H1 (cell line): ENCODE data around the gene EIF1AX. TPM values are rescaled to one million over a fixed set of nuclear protein-coding genes. Genes with fewer than 3 reads are reported as not detected.

Experiments used
- CTCF ChIA-PET: fragments of 300-600 bp; sonication (Branson Sonifier 250); formaldehyde crosslinking; loops from one replicate; lab custom pipeline; 2021; ENCODE audit not compliant: partially characterized antibody; lab: Charles Lee
- POLR2A ChIA-PET: fragments of 300-600 bp; sonication (Branson Sonifier 250); formaldehyde crosslinking; loops from one replicate; lab custom pipeline; 2021; ENCODE audit warnings: inconsistent platforms; ENCODE audit not compliant: partially characterized antibody; lab: Charles Lee
- DNase-seq, 2 experiments: peaks; one replicate each; pipeline versions ENCODE4 v3.0.0 to v3.0.0-alpha.2; 2010 to 2022; ENCODE audit warnings: low spot score in 2 of 2, low read depth in 1 of 2, mixed read lengths in 1 of 2
- FAIRE-seq: peaks from 2 replicates; lab custom pipeline; 2011; peaks lifted over from hg19 to GRCh38; lab: Jason Lieb, UNC
- H2AFZ ChIP-seq: 2 replicates; pipeline ENCODE4 v1.8.1; 2012; ENCODE audit warnings: low read length, inconsistent platforms
- H2AK5ac ChIP-seq: 2 replicates; pipeline ENCODE4 v1.6.1; 2013; ENCODE audit warnings: low read depth, low read length
- H2BK120ac ChIP-seq: replicated peaks from 2 replicates; pipeline ENCODE3; 2013; ENCODE audit warnings: low read depth, low read length, inconsistent platforms
- H2BK12ac ChIP-seq: 2 replicates; pipeline ENCODE4 v1.6.1; 2013; ENCODE audit warnings: low read depth, low read length
- H2BK15ac ChIP-seq: 2 replicates; pipeline ENCODE4 v1.6.1; 2013; ENCODE audit warnings: low read length
- H2BK20ac ChIP-seq: 2 replicates; pipeline ENCODE4 v1.6.1; 2013; ENCODE audit warnings: low read length
- H2BK5ac ChIP-seq: 2 replicates; pipeline ENCODE4 v1.6.1; 2013; ENCODE audit warnings: low read depth, low read length
- H3K14ac ChIP-seq: 2 replicates; pipeline ENCODE4 v1.6.1; 2013; ENCODE audit warnings: inconsistent platforms; ENCODE audit not compliant: insufficient read length
- H3K18ac ChIP-seq: 2 replicates; pipeline ENCODE4 v1.6.1; 2013; ENCODE audit warnings: low read length; ENCODE audit errors: extremely low read depth
- H3K23ac ChIP-seq: 2 replicates; pipeline ENCODE4 v1.6.1; 2013; ENCODE audit warnings: inconsistent platforms; ENCODE audit not compliant: insufficient read length
- H3K23me2 ChIP-seq: 2 replicates; pipeline ENCODE4 v1.6.1; 2013; ENCODE audit warnings: low read depth, low read length
- H3K27ac ChIP-seq: 2 replicates; pipeline ENCODE4 v1.6.1; 2011; ENCODE audit warnings: low read depth, low read length, inconsistent platforms
- H3K27me3 ChIP-seq, 4 experiments: replicated peaks in 1 of 4; 1 replicate in 1 of 4; 2 replicates in 3 of 4; pipeline versions ENCODE4 v1.6.1 to v1.8.1; 2011 to 2013; ENCODE audit warnings: low read length in 3 of 4, mild to moderate bottlenecking in 3 of 4, inconsistent platforms in 2 of 4, mixed read lengths in 2 of 4, moderate library complexity in 1 of 4; ENCODE audit not compliant: control insufficient read depth in 3 of 4, insufficient read depth in 3 of 4; ENCODE audit errors: extremely low read depth in 1 of 4
- H3K36me3 ChIP-seq, 4 experiments: 2 replicates each; pipeline versions ENCODE4 v1.6.1 to v1.8.1; 2011 to 2013; ENCODE audit warnings: mild to moderate bottlenecking in 4 of 4, low read length in 3 of 4, moderate library complexity in 2 of 4, control low read depth in 1 of 4, inconsistent platforms in 1 of 4; ENCODE audit not compliant: insufficient read depth in 4 of 4, control insufficient read depth in 2 of 4
- H3K4ac ChIP-seq: replicated peaks from 2 replicates; pipeline ENCODE3; 2013; ENCODE audit warnings: low read length, low read depth, mixed read lengths, inconsistent platforms; ENCODE audit not compliant: insufficient read length
- H3K4me1 ChIP-seq, 4 experiments: replicated peaks in 1 of 4; 1 replicate in 1 of 4; 2 replicates in 3 of 4; pipeline versions ENCODE4 v1.6.1 to v1.8.1; 2011 to 2013; ENCODE audit warnings: low read length in 3 of 4, inconsistent platforms in 2 of 4, mixed read lengths in 1 of 4; ENCODE audit not compliant: insufficient read depth in 4 of 4, control insufficient read depth in 3 of 4
- H3K4me2 ChIP-seq, 2 experiments: 2 replicates each; pipeline versions ENCODE4 v1.6.1 to v1.8.1; 2011 to 2013; ENCODE audit warnings: low read depth in 2 of 2, low read length in 2 of 2, control low read depth in 1 of 2, inconsistent platforms in 1 of 2, mild to moderate bottlenecking in 1 of 2; ENCODE audit not compliant: insufficient read depth in 1 of 2
- H3K4me3 ChIP-seq, 4 experiments: fragments of 200-600, 300-600 bp in 1 of 4; sonication (generic), shearing (Covaris generic), sonication (Bioruptor Twin) in 1 of 4; 2 replicates each; pipeline versions ENCODE4 v1.5.1 to v1.8.1; 2011 to 2016; ENCODE audit warnings: low read length in 4 of 4, low read depth in 3 of 4, control low read depth in 2 of 4, inconsistent platforms in 2 of 4, mild to moderate bottlenecking in 2 of 4, mixed read lengths in 1 of 4, moderate library complexity in 1 of 4; ENCODE audit not compliant: insufficient read depth in 2 of 4; ENCODE audit errors: extremely low read depth in 1 of 4
- H3K56ac ChIP-seq: replicated peaks from 2 replicates; pipeline ENCODE3; 2013; ENCODE audit warnings: low read depth, mild to moderate bottlenecking, mixed read lengths, low read length, inconsistent platforms; ENCODE audit not compliant: insufficient read length
- H3K79me1 ChIP-seq: 2 replicates; pipeline ENCODE4 v1.6.1; 2013; ENCODE audit warnings: low read depth, low read length, control low read depth
- H3K79me2 ChIP-seq, 2 experiments: 2 replicates each; pipeline versions ENCODE4 v1.6.1 to v1.8.1; 2012 to 2013; ENCODE audit warnings: low read length in 2 of 2, mild to moderate bottlenecking in 2 of 2, inconsistent platforms in 1 of 2; ENCODE audit not compliant: insufficient read depth in 2 of 2, control insufficient read depth in 1 of 2
- H3K9ac ChIP-seq, 4 experiments: replicated peaks in 1 of 4; 1 replicate in 1 of 4; 2 replicates in 3 of 4; pipeline versions ENCODE4 v1.6.1 to v1.8.1; 2011 to 2013; ENCODE audit warnings: low read depth in 3 of 4, low read length in 3 of 4, control low read depth in 2 of 4, mild to moderate bottlenecking in 2 of 4, moderate library complexity in 2 of 4, inconsistent platforms in 1 of 4; ENCODE audit errors: extremely low read depth in 1 of 4
- H3K9me3 ChIP-seq, 2 experiments: 2 replicates each; pipeline versions ENCODE4 v1.6.1 to v1.8.1; 2012 to 2013; ENCODE audit warnings: mild to moderate bottlenecking in 2 of 2, moderate library complexity in 2 of 2, control low read depth in 1 of 2, inconsistent platforms in 1 of 2, low read depth in 1 of 2, low read length in 1 of 2, mixed read lengths in 1 of 2; ENCODE audit not compliant: insufficient read depth in 2 of 2
- H4K20me1 ChIP-seq, 2 experiments: replicated peaks in 1 of 2; 2 replicates each; pipeline versions ENCODE3 to v1.8.1; 2011 to 2013; ENCODE audit warnings: inconsistent platforms in 2 of 2, low read length in 2 of 2, mild to moderate bottlenecking in 1 of 2; ENCODE audit not compliant: insufficient read depth in 2 of 2, control insufficient read depth in 1 of 2
- H4K5ac ChIP-seq: 2 replicates; pipeline ENCODE4 v1.6.1; 2013; ENCODE audit warnings: low read length, low read depth, mixed read lengths, inconsistent platforms; ENCODE audit not compliant: insufficient read length
- H4K8ac ChIP-seq: 2 replicates; pipeline ENCODE4 v1.8.0; 2013; ENCODE audit warnings: mild to moderate bottlenecking, moderate library complexity, low read length, inconsistent platforms; ENCODE audit not compliant: insufficient read depth; ENCODE audit errors: extremely low read depth
- H4K91ac ChIP-seq: replicated peaks from 2 replicates; pipeline ENCODE3; 2013; ENCODE audit warnings: low read length, mixed read lengths, inconsistent platforms; ENCODE audit not compliant: insufficient read length
- CBX8 ChIP-seq: fragments of 300-800, 300-1000 bp; sonication (generic); IDR thresholded peaks from 2 replicates; pipeline ENCODE4 v1.7.1; 2016; ENCODE audit warnings: low read depth, low read length, borderline replicate concordance
- HDAC2 ChIP-seq, 2 experiments: fragments of 300-600 bp in 1 of 2; sonication (generic) in 1 of 2; IDR thresholded peaks; 2 replicates each; pipeline ENCODE4 v1.6.1; 2011 to 2012; ENCODE audit warnings: low read depth in 2 of 2, low read length in 2 of 2, mild to moderate bottlenecking in 2 of 2, moderate library complexity in 2 of 2, borderline replicate concordance in 1 of 2, inconsistent platforms in 1 of 2
- TAF7 ChIP-seq: optimal IDR thresholded peaks from 2 replicates; pipeline ENCODE3; 2011; ENCODE audit warnings: low read depth, mild to moderate bottlenecking, inconsistent platforms, low read length, moderate library complexity, borderline replicate concordance
- WGBS, 2 experiments: shearing (Covaris generic) in 1 of 2; methylation state at CpG; one replicate each; pipeline versions ENCODE4 v1.1.6 to v1.1.7; 2013 to 2015; ENCODE audit warnings: low lambda C conversion rate in 2 of 2, mixed read lengths in 2 of 2, inconsistent platforms in 1 of 2, low coverage in 1 of 2, missing lambda C conversion rate in 1 of 2; ENCODE audit not compliant: insufficient replicate concordance in 2 of 2, insufficient coverage in 1 of 2, insufficient read length in 1 of 2; ENCODE audit errors: extremely low coverage in 1 of 2, missing lambda C conversion rate in 1 of 2; 5-methylcytosine and 5-hydroxymethylcytosine counted together
- polyA plus RNA-seq, 7 experiments: library from polyadenylated mRNA; depleted of rRNA in 3 of 7; stranded (reverse) in 5 of 7; unstranded in 2 of 7; fragments of >200 nt in 5 of 7; fragments of 200-250 nt in 2 of 7; gene quantifications; 1 replicate in 5 of 7; 2 replicates in 1 of 7; 4 replicates in 1 of 7; pipeline versions ENCODE4 v1.2.1 to v1.2.3, GENCODE V29; 2011 to 2013; ENCODE audit warnings: missing spikeins in 2 of 7, mixed read lengths in 2 of 7
- total RNA-seq: library from RNA; stranded (reverse); fragmentation: NEBNext Ultra II Directional; extraction: Animal tissue kit (Norgen Biotek cat#: 25700); gene quantifications from 2 replicates; pipeline ENCODE4 v1.2.1, GENCODE V29; 2021
- TF ChIP-seq, protein P1 (sequence below): IDR thresholded peaks from 2 replicates; pipeline ENCODE4 v1.6.1; 2012; ENCODE audit warnings: inconsistent platforms

Gene EIF1AX
- total and polyA plus RNA-seq, 2 of the 8 experiments (the other 6 are each of a cell fraction or from before 2014, with no cell fraction given) = 34.0 to 175 TPM

DNA sequence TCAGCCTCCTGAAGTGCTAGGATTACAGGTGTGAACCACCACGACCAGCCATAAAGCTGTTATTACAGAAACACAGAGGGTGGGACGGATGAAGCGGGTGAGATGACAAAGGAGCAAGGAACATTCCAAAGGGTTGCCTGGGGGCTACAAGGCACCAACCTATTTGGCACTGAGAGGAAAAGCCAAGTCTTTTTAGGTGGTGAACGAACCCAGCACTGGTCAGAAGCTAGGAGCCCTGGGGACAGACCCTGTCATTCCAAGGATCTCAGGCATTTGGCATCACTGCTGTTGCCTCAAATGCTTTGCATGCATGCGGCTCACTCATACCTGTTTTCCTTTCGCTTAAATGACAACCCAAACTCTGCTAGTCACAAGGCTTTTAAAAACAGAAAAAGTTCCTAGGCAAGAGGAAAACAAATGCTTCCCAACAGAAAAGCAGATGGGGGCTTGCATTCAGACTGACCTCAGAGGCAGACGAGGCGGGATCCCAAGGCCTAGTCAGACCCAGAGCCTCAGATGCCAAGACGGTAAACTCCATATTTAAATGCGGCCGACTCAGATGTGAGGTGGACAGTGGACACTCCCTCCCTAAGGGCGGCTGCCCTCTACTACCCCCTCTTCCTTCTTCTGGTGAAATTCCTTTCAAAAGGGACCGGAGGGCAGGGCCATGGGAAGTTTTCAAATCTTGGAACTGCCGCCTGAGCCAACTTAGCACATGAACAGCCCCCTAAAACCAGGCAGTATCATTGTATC, 29.4 kb downstream of the EIF1AX start:
- no peak for FAIRE-seq
- WGBS, 2 experiments = 91% methylated on average over 13 of the region's 14 CpGs; no CpG with 5 or more reads in 1 of the 2 experiments
- CTCF ChIA-PET = no interaction called here

More for the DNA sequence above, 29.4 kb downstream of the EIF1AX start:
- Histone ChIP-seq H3K56ac (no peak overlapping the region), H3K27ac (no peak overlapping the region), H3K4ac (no peak overlapping the region), H3K79me2 (no peaks in the 10 kb centered on the region), H3K9me3 (peaks cover 0 to 3% of the 10 kb centered on the region in 2 experiments; a peak in 1 of 4 replicates), H4K5ac (no peak overlapping the region), H3K23ac (no peak overlapping the region), H2BK12ac (no peak overlapping the region), H3K4me2 (no peak overlapping the region), H4K91ac (no peak overlapping the region), H2AK5ac (no peak overlapping the region), H4K20me1 (peaks cover 0 to 4% of the 10 kb centered on the region in 2 experiments), H2AFZ (no peak overlapping the region), H3K23me2 (peaks cover 3% of the 10 kb centered on the region; the same call in 1 of the 2 replicates), H4K8ac (no peak overlapping the region), H3K18ac (no peak overlapping the region), H2BK5ac (no peak overlapping the region), H3K4me1 (0 out of 7 replicates have a peak, but pooled peaks cover 0 to 3% (median 0%) of the 10 kb centered on the region in 4 experiments), H3K27me3 (peaks cover 3 to 19% (median 16%) of the 10 kb centered on the region in 4 experiments), H3K36me3 (no peaks in the 10 kb centered on the region), H3K14ac (no peak overlapping the region), H3K4me3 (no peak overlapping the region), H3K79me1 (peaks cover 2% of the 10 kb centered on the region; the same call in 1 of the 2 replicates), H2BK20ac (no peak overlapping the region), H3K9ac (no peak overlapping the region), H2BK15ac (no peak overlapping the region), H2BK120ac (no peak overlapping the region)
- no peak for DNase-seq
- POLR2A ChIA-PET = interaction anchor here (0.7 to 1.1 kb wide), 2 partner anchors 11 to 77 kb away, joined by 3 to 4 read pairs; no protein-coding TSS in a partner anchor
- TF ChIP-seq, protein P1, sequence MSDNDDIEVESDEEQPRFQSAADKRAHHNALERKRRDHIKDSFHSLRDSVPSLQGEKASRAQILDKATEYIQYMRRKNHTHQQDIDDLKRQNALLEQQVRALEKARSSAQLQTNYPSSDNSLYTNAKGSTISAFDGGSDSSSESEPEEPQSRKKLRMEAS = no peak
- TF ChIP-seq TAF7 (no peak), HDAC2 (IDR thresholded peaks at IDR 0.05; ENCODE audit: borderline replicate concordance in 1 of 2, low read depth in 2 of 2, low read length in 2 of 2) (no peak), CBX8 (no peak)
